Testis (tissue), 3 donors: ENCODE measurements around the gene JCHAIN. TPM values are rescaled to one million over a fixed set of nuclear protein-coding genes. Genes with fewer than 3 reads are reported as not detected.

Experiments
- DNase-seq: peaks from one replicate; pipeline ENCODE4 v3.0.0-alpha.2; 2019
- H3K27ac ChIP-seq, 2 donors: fragments of 200-600 bp; sonication (generic); one replicate each; pipeline ENCODE4 v1.5.1; 2019
- H3K27me3 ChIP-seq: fragments of 200-600 bp; sonication (generic); one replicate; pipeline ENCODE4 v1.5.1; 2019
- H3K36me3 ChIP-seq: fragments of 200-600 bp; sonication (generic); one replicate; pipeline ENCODE4 v1.5.1; 2017; ENCODE audit warnings: low read depth; ENCODE audit errors: missing control alignments
- H3K4me1 ChIP-seq: fragments of 200-600 bp; sonication (generic); one replicate; pipeline ENCODE4 v1.5.1; 2019
- H3K4me3 ChIP-seq, 2 donors: fragments of 200-600 bp; sonication (generic); one replicate each; pipeline ENCODE4 v1.5.1; 2017 to 2019
- H3K9me3 ChIP-seq: fragments of 200-600 bp; sonication (generic); one replicate; pipeline ENCODE4 v1.5.1; 2017
- POLR2A ChIP-seq: fragments of 450-650 bp; IDR thresholded peaks from one replicate; pipeline ENCODE4 v1.6.1; 2017; ENCODE audit warnings: antibody characterized with exemption, mild to moderate bottlenecking, moderate library complexity
- WGBS, 2 donors: methylation state at CpG; one replicate each; pipeline ENCODE4 v1.1.5; 2018; 5-methylcytosine and 5-hydroxymethylcytosine counted together
- intact Hi-C: fragments of 100-400 bp; cut with DNase I; formaldehyde crosslinking; loops from one replicate; pipeline ENCODE4 v1.15.1; 2023; ENCODE audit warnings: low total_unique reads
- polyA plus RNA-seq: library from polyadenylated mRNA; stranded (reverse); fragments of 350-450 nt; fragmentation: Illumina TruSeq; extraction: RNeasy Lipid Tissue Mini Kit (QIAGEN cat#74804); gene quantifications from one replicate; pipeline ENCODE4 v1.2.3, GENCODE V29; 2014; ENCODE audit warnings: low read depth, low replicate concordance; ENCODE audit not compliant: insufficient read depth
- total RNA-seq, 2 donors: library from RNA; depleted of rRNA; stranded (reverse); fragments of >200 nt; gene quantifications; one replicate each; pipeline ENCODE4 v1.2.3, GENCODE V29; 2016
- TF ChIP-seq, protein P1 (sequence below), 3 experiments: fragments of 450-650 bp in 2 of 3; fragments of 200-600 bp in 1 of 3; sonication (generic) in 1 of 3; IDR thresholded peaks; one replicate each; pipeline ENCODE4 v1.5.1; 2016 to 2019; ENCODE audit warnings: antibody characterized with exemption in 3 of 3, mild to moderate bottlenecking in 2 of 3, moderate library complexity in 1 of 3

JCHAIN gene
- total and polyA plus RNA-seq, 3 donors from 2014 or later = 0.99 to 34.0 TPM; not detected in 1

DNA sequence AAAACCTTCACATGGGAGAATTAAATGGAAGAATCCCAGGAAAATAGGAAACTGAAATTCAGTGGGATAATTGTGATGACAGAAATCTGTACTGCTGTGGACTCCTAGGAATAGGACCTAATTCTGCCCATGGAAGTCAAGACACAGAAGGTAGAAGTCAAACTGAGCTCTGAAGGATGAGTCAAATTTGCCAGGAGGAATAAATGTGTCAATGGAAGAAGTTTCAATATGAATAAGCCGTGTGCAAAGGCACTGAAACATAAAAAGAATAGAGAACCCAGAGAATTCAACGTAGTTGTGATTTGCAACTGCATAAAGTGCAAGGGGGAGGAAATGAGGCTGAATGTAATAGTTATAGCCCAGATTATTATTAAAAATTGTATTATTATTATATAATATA, 26.1 kb downstream of the JCHAIN start:
- TF ChIP-seq POLR2A = no peak
- TF ChIP-seq, protein P1, sequence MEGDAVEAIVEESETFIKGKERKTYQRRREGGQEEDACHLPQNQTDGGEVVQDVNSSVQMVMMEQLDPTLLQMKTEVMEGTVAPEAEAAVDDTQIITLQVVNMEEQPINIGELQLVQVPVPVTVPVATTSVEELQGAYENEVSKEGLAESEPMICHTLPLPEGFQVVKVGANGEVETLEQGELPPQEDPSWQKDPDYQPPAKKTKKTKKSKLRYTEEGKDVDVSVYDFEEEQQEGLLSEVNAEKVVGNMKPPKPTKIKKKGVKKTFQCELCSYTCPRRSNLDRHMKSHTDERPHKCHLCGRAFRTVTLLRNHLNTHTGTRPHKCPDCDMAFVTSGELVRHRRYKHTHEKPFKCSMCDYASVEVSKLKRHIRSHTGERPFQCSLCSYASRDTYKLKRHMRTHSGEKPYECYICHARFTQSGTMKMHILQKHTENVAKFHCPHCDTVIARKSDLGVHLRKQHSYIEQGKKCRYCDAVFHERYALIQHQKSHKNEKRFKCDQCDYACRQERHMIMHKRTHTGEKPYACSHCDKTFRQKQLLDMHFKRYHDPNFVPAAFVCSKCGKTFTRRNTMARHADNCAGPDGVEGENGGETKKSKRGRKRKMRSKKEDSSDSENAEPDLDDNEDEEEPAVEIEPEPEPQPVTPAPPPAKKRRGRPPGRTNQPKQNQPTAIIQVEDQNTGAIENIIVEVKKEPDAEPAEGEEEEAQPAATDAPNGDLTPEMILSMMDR (IDR thresholded peaks at IDR 0.05) = no peak
- Histone ChIP-seq H3K4me3 (no peak overlapping the region), H3K27me3 (no peaks in the 10 kb centered on the region), H3K27ac (no peak overlapping the region), H3K4me1 (no peaks in the 10 kb centered on the region), H3K9me3 (no peaks in the 10 kb centered on the region), H3K36me3 (no peaks in the 10 kb centered on the region)
- DNase-seq = no peak
- intact Hi-C loops = no loop called here
- whole genome bisulfite sequencing, 2 donors = 80 to 84% methylated on average over 2 of the region's 2 CpGs

DNA sequence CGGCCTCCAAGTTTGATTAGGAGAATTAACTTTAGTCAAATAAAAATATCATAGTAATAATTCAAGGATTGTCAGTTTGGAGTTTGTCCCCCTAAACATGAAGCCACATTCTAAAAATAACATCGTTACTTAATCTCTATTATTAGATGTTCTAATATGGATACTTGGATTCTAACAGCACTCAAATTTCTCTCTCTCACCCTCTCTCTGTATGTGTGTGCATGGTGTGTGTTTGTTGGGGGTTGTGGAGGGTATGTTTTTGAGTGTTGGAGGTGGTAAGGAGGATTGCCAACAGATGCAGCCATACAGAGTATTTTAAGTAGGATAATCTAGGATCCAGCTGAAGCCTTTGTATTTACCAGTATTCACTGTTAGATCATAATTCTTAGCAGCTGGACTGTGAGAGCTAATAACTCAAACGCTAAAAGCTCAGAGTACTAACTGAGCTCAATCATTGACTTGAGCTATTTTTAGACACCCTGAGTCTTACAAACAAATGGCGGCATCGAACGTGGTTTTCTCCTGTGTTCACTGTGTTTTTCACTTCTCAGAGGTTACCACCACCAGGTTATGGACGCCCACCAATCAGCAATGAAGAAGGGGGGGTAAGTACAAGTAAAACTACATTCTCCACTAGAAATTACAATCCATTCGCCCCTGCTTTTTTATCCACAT, 28.9 kb downstream of the JCHAIN start:
- intact Hi-C loops = no loop called here
- H3K36me3 ChIP-seq = no peaks in the 10 kb centered on the region
- DNase-seq = no peak
- TF ChIP-seq, protein P1 (IDR thresholded peaks at IDR 0.05) = no peak
- no peak for TF ChIP-seq POLR2A
- no peak overlapping the region for H3K4me3 ChIP-seq
- WGBS, 2 donors = 45 to 52% methylated on average over 8 of the region's 8 CpGs
- no peak overlapping the region for H3K27ac ChIP-seq
- H3K9me3 ChIP-seq = no peaks in the 10 kb centered on the region
- no peaks in the 10 kb centered on the region for H3K4me1 ChIP-seq
- no peaks in the 10 kb centered on the region for H3K27me3 ChIP-seq

DNA sequence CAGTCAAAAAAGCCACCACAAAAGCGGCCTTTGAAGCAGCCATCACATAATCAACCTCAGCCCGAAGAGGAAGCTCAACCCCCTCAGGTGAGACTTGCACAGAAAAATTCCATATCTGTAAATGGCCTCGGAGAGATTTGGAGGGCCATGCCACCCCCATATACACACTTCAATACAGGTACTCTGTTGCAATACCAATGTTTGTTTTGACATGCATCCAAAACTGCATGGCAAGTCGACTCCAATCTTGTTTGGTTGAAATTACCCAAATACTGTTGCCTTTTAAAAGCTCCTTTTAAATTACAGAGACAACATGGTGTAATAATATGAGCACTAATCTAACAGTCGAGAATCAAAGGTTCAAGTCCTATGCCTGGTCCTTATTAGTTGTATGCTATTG, 31.8 kb downstream of the JCHAIN start:
- intact Hi-C loops = no loop called here
- no peaks in the 10 kb centered on the region for H3K4me1 ChIP-seq
- TF ChIP-seq, protein P1 (IDR thresholded peaks at IDR 0.05) = no peak
- no peak for TF ChIP-seq POLR2A
- no peaks in the 10 kb centered on the region for H3K9me3 ChIP-seq
- H3K36me3 ChIP-seq = no peaks in the 10 kb centered on the region
- DNase-seq = no peak
- no peak overlapping the region for H3K4me3 ChIP-seq
- H3K27ac ChIP-seq = no peak overlapping the region
- 90 to 95% methylated on average over 5 of the region's 5 CpGs for WGBS, 2 donors
- no peaks in the 10 kb centered on the region for H3K27me3 ChIP-seq

DNA sequence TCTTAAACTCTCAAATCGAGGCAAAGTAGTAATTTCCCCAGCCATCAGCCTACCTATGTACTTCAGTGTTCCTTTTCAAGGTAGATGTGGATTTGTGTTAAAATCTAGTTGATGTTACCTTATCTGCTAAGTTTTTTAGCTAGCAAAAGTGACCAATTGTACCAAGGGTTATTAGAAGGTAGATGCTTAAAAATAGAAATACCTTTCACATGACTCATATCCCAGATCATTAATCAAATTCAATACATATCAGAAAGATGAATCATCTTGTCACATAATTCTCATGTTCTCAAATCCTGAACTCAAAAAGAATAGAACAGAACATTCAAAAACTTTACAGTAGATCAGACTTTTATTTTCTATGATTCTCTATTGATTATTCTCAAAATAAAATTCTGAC, 34.3 kb downstream of the JCHAIN start:
- Histone ChIP-seq H3K27ac (no peak overlapping the region), H3K4me1 (no peaks in the 10 kb centered on the region), H3K4me3 (no peak overlapping the region), H3K36me3 (no peaks in the 10 kb centered on the region), H3K27me3 (no peaks in the 10 kb centered on the region), H3K9me3 (no peaks in the 10 kb centered on the region)
- WGBS, 2 donors = 84 to 93% methylated on average over 1 of the region's 1 CpG
- intact Hi-C loops = no loop called here
- no peak for DNase-seq
- TF ChIP-seq POLR2A = no peak
- TF ChIP-seq, protein P1 (IDR thresholded peaks at IDR 0.05) = no peak

DNA sequence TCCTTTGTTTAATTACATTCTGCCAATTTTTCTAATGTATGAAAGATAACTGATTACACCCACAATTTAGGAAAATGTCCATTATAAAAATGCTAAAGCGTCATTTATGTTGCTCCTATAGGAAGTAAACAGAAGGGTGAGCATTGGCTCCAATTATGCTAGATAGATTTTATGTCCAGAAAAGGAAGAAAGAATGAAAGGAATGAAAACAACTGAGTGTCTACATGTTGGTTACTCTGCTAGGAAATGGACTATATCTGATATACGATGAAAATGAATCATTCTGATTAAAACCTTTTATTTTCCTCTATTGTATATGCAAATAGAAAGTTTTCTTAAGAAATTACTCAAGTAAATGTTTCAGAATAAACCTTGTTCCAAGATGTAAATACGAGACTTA, 36.1 kb downstream of the JCHAIN start:
- Histone ChIP-seq H3K36me3 (no peaks in the 10 kb centered on the region), H3K4me3 (no peak overlapping the region), H3K27ac (no peak overlapping the region), H3K4me1 (no peaks in the 10 kb centered on the region), H3K27me3 (no peaks in the 10 kb centered on the region), H3K9me3 (no peaks in the 10 kb centered on the region)
- DNase-seq = no peak
- no peak for TF ChIP-seq POLR2A
- TF ChIP-seq, protein P1 (IDR thresholded peaks at IDR 0.05) = no peak
- intact Hi-C loops = no loop called here
- 89 to 92% methylated on average over 3 of the region's 3 CpGs for WGBS, 2 donors
